SH-SY5Y (cell line): ENCODE results near the gene GALNT12.

Experiments used
- GATA2 ChIP-seq: IDR thresholded peaks from 2 replicates; pipeline ENCODE4 v1.6.1; 2011; ENCODE audit warnings: mild to moderate bottlenecking, low read depth, low read length
- GATA3 ChIP-seq: IDR thresholded peaks from 2 replicates; pipeline ENCODE4 v1.6.1; 2011; ENCODE audit warnings: low read depth, mild to moderate bottlenecking, low read length, moderate library complexity

GRCh38 chr9:98880311-98881015, 73.0 kb downstream of the GALNT12 start:
- TF ChIP-seq GATA2 (no peak), GATA3 (no peak)
